Panc1 (cell line): ENCODE results near the gene P2RX3. TPM values are rescaled to one million over a fixed set of nuclear protein-coding genes. Genes with fewer than 3 reads are reported as not detected.

Source experiments
- ATAC-seq: fragments of 200-7000 bp; cut with Tn5 transposase; 2 replicates; pipeline ENCODE4 v1.9.1; 2020; ENCODE audit warnings: mild to moderate bottlenecking, moderate library complexity
- BruUV-seq: library from RNA; stranded (reverse); fragments of 400-500 nt; replicated peaks from 2 replicates; lab custom pipeline; 2021; lab: Mats Ljungman, UMichigan
- CTCF ChIA-PET: fragments of 300-600 bp; sonication (Branson Sonifier 250); formaldehyde crosslinking; loops from one replicate; lab custom pipeline; 2022; ENCODE audit warnings: antibody characterized with exemption; lab: Charles Lee
- POLR2A ChIA-PET: fragments of 300-600 bp; sonication (Branson Sonifier 250); formaldehyde crosslinking; loops from one replicate; lab custom pipeline; 2022; ENCODE audit warnings: antibody characterized with exemption; lab: Charles Lee
- DNase-seq: peaks from one replicate; pipeline ENCODE4 v3.0.0-alpha.2; 2010; ENCODE audit warnings: low read depth, low spot score
- H3K27ac ChIP-seq: 2 replicates; pipeline ENCODE4 v1.5.1; 2011; ENCODE audit warnings: mild to moderate bottlenecking, low read length, inconsistent platforms
- H3K27me3 ChIP-seq: fragments of 200-500 bp; sonication (Bioruptor generic); 2 replicates; pipeline ENCODE4 v1.6.0; 2014; ENCODE audit warnings: low read length, inconsistent platforms; ENCODE audit not compliant: control insufficient read depth, insufficient read depth
- H3K36me3 ChIP-seq: fragments of 200-500 bp; sonication (Bioruptor generic); 2 replicates; pipeline ENCODE4 v1.5.1; 2014; ENCODE audit warnings: inconsistent platforms, mild to moderate bottlenecking, low read length, moderate library complexity; ENCODE audit not compliant: control insufficient read depth, insufficient read depth
- H3K4me1 ChIP-seq: 2 replicates; pipeline ENCODE4 v1.5.1; 2011; ENCODE audit warnings: inconsistent platforms, mild to moderate bottlenecking, low read length, moderate library complexity; ENCODE audit not compliant: control insufficient read depth, insufficient read depth
- H3K4me3 ChIP-seq, 2 experiments: 2 replicates each; pipeline ENCODE4 v1.5.1; 2011 to 2012; ENCODE audit warnings: low read depth in 2 of 2, low read length in 2 of 2, mild to moderate bottlenecking in 2 of 2, inconsistent platforms in 1 of 2, moderate library complexity in 1 of 2
- H3K9me3 ChIP-seq: fragments of 200-500 bp; sonication (Bioruptor generic); 2 replicates; pipeline ENCODE4 v1.5.1; 2014; ENCODE audit warnings: low read depth, mild to moderate bottlenecking, inconsistent platforms, low read length, moderate library complexity; ENCODE audit not compliant: control insufficient read depth, insufficient read depth
- SIN3A ChIP-seq: IDR thresholded peaks from 2 replicates; pipeline ENCODE4 v1.6.1; 2012; ENCODE audit warnings: low read depth, mild to moderate bottlenecking, low read length, moderate library complexity, borderline replicate concordance; ENCODE audit not compliant: insufficient read depth
- TCF7L2 ChIP-seq: IDR thresholded peaks from 2 replicates; pipeline ENCODE4 v1.6.1; 2011; ENCODE audit warnings: mild to moderate bottlenecking, low read depth, low read length, inconsistent platforms
- in situ Hi-C: cut with HindIII; loops from 2 replicates; pipeline ENCODE4 v1.10.0; 2016; ENCODE audit warnings: low sequenced_read_pairs, low pct_unique_long_range_greater_than_20kb
- intact Hi-C: fragments of 100-400 bp; cut with micrococcal nuclease; formaldehyde crosslinking; loops from one replicate; pipeline ENCODE4 v1.10.0; 2022; ENCODE audit not compliant: unreplicated experiment
- total RNA-seq: library from RNA; stranded (reverse); gene quantifications from one replicate; pipeline ENCODE4 v1.2.1, GENCODE V29; 2021; ENCODE audit not compliant: unreplicated experiment
- TF ChIP-seq, protein P1 (sequence below), 2 experiments: IDR thresholded peaks; 2 replicates each; pipeline ENCODE4 v1.6.1; 2011 to 2012; ENCODE audit warnings: low read depth in 2 of 2, control low read depth in 1 of 2, low read length in 1 of 2, mild to moderate bottlenecking in 1 of 2, moderate library complexity in 1 of 2; ENCODE audit not compliant: insufficient read depth in 1 of 2
- TF ChIP-seq, protein P2 (sequence below): fragments of 450-650 bp; IDR thresholded peaks from 2 replicates; pipeline ENCODE4 v1.5.1; 2017; ENCODE audit warnings: mild to moderate bottlenecking

Gene P2RX3
- total RNA-seq, 1 experiment from 2014 or later = not detected

DNA sequence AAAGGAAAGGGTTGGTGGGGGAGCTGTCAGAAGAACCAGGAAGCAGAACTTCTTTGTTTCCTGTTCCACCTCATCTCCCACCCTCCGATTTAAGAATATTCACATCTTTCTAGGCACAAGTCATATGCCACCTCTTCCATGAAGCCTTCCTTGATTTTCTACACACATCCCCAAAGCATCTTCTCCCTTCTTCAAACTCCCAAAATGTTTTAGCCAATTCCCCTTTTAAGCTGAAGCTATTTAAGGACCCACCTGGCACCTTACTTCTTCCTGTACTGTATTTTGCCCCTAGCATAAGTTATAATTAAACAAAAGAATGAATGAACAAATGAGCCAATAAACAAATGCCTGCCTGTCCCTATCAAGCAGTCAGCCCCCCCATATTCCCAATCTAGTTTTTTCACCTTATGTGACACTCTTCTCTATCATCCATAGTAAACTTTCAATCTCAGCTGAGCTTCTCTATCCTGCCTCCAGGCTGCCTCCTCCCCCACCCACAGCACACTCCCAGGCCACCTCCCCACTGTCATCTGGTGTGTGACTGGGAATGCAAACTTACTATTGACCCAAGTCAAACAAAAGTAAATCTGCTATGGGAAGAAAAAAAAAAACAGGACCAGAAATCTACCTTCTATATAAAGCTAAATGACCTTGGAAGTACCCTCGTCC is 17.3 kb upstream of the P2RX3 start:
- intact Hi-C loops = no loop called here
- in situ Hi-C loops = no loop called here
- Histone ChIP-seq H3K36me3 (no peaks in the 10 kb centered on the region), H3K27me3 (no peaks in the 10 kb centered on the region), H3K27ac (peak overlapping the region; percentile 25; the same call in 1 of the 2 replicates), H3K4me3 (peak overlapping the region in 1 of 2 experiments; percentile 77; a peak in 1 of 4 replicates), H3K4me1 (peaks cover 35% of the 10 kb centered on the region), H3K9me3 (no peaks in the 10 kb centered on the region)
- BruUV-seq = no TSS peak
- ChIA-PET POLR2A (interaction anchor here (0.7 kb wide), 1 partner anchor 8 kb away, joined by 3 read pairs; no protein-coding TSS in a partner anchor), CTCF (no interaction called here)
- TF ChIP-seq, protein P1, sequence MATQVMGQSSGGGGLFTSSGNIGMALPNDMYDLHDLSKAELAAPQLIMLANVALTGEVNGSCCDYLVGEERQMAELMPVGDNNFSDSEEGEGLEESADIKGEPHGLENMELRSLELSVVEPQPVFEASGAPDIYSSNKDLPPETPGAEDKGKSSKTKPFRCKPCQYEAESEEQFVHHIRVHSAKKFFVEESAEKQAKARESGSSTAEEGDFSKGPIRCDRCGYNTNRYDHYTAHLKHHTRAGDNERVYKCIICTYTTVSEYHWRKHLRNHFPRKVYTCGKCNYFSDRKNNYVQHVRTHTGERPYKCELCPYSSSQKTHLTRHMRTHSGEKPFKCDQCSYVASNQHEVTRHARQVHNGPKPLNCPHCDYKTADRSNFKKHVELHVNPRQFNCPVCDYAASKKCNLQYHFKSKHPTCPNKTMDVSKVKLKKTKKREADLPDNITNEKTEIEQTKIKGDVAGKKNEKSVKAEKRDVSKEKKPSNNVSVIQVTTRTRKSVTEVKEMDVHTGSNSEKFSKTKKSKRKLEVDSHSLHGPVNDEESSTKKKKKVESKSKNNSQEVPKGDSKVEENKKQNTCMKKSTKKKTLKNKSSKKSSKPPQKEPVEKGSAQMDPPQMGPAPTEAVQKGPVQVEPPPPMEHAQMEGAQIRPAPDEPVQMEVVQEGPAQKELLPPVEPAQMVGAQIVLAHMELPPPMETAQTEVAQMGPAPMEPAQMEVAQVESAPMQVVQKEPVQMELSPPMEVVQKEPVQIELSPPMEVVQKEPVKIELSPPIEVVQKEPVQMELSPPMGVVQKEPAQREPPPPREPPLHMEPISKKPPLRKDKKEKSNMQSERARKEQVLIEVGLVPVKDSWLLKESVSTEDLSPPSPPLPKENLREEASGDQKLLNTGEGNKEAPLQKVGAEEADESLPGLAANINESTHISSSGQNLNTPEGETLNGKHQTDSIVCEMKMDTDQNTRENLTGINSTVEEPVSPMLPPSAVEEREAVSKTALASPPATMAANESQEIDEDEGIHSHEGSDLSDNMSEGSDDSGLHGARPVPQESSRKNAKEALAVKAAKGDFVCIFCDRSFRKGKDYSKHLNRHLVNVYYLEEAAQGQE (IDR thresholded peaks at IDR 0.05; ENCODE audit: insufficient read depth in 1 of 2, low read depth in 2 of 2, low read length in 1 of 2) = no peak
- TF ChIP-seq SIN3A = no peak
- TF ChIP-seq, protein P2, sequence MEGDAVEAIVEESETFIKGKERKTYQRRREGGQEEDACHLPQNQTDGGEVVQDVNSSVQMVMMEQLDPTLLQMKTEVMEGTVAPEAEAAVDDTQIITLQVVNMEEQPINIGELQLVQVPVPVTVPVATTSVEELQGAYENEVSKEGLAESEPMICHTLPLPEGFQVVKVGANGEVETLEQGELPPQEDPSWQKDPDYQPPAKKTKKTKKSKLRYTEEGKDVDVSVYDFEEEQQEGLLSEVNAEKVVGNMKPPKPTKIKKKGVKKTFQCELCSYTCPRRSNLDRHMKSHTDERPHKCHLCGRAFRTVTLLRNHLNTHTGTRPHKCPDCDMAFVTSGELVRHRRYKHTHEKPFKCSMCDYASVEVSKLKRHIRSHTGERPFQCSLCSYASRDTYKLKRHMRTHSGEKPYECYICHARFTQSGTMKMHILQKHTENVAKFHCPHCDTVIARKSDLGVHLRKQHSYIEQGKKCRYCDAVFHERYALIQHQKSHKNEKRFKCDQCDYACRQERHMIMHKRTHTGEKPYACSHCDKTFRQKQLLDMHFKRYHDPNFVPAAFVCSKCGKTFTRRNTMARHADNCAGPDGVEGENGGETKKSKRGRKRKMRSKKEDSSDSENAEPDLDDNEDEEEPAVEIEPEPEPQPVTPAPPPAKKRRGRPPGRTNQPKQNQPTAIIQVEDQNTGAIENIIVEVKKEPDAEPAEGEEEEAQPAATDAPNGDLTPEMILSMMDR = no peak
- DNase-seq = no peak
- no peak for ATAC-seq

DNA sequence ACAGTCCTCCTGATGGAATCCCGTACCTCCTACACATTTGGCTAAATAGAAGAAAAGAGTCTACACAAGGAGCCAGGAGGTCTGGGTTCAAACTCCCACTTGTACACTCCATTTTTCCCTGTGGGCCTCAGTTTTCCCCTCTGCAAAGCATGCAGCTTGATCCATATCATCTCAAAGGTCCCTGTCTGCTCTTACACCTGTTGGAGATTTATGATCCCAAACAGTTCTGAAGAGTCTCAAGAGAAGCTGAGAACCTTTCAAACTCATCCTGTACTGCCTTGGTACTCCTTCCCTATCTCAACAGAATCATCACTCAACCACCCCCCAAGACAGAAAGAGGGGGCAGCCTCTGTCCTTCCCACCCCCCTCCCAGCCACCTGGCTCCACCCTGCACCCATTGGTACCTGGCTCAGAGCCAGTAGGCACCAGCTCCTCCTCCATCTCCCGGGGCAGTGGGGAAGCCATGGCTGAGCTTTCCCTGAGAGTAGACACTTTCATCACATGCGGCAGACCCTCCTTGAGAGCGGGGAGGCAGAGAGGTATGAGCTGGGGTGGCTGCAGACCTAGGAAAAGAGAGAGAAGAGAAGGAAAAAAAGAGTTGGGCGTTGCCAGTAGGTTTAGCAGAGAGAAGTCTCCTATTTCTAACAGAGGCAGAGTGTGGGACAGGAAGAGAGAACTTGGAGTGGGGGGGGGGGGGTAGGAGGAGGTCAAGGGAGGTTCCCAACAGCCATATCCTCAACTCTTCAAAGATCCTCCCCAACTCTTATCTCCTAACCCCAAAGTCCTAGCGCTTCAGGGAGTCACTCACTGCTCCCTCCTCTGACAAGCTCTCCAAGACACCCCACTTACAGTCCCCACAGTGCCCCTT is 16.5 kb upstream of the P2RX3 start:
- no peaks in the 10 kb centered on the region for H3K36me3 ChIP-seq
- BruUV-seq = no TSS peak
- peaks cover 39% of the 10 kb centered on the region for H3K4me1 ChIP-seq
- no peak for DNase-seq
- ChIA-PET POLR2A (interaction anchor here (0.7 kb wide), 1 partner anchor 8 kb away, joined by 3 read pairs; no protein-coding TSS in a partner anchor), CTCF (no interaction called here)
- H3K27ac ChIP-seq = peak overlapping the region; percentile 86
- H3K4me3 ChIP-seq = peak overlapping the region; percentile 71 to 77; a peak in 3 of 4 replicates
- TF ChIP-seq, protein P1 (IDR thresholded peaks at IDR 0.05; ENCODE audit: insufficient read depth in 1 of 2, low read depth in 2 of 2, low read length in 1 of 2) = no peak
- no peak for TF ChIP-seq TCF7L2
- ATAC-seq = no peak
- H3K9me3 ChIP-seq = no peaks in the 10 kb centered on the region
- in situ Hi-C loops = no loop called here
- intact Hi-C loops = no loop called here
- no peaks in the 10 kb centered on the region for H3K27me3 ChIP-seq
